ENCODE results near the gene DYNC2H1.

Gene DYNC2H1

DNA sequence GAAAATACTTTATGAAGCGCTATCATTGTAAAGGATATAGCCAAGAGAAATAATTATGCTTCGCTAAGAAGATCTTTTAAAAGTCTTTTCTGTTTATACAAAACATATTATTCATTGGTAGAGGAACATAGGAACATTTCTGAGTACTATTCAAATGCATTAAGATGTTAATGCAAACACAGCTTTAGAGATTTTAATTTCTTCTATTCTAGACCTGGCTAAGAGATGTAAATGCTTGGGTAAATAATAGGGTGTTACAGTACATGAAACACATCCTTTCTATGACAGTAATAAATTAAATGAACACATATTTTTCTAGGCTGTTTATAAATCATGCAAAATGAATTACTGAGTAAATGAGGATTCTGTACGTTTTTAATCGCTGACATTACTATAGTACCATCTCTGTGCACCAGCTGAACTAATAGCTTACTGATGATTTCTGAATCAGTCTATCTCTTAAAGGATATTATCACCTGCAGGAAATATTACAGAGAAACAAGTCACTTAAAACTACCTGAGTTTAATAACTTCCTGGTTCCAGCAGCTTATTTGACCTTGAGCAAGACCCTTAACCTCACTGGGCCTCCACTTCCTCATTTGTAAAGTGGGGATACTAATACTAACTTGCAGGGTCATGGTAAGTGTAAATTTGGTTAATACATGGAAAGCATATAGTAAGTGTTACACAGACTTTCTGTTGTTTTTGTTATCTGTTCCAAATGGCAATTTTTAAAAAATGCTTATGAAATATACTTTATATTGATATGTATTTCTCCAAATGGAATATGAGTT is 344.9 kb downstream of the DYNC2H1 start:
- H3K4me3 ChIP-seq (replicated peaks; ENCODE audit: insufficient read depth, low read length) = no peak overlapping the region
- peak in 1 of 2 experiments; percentile 17 for DNase-seq (ENCODE audit: low read depth in 1 of 2, low spot score in 1 of 2)
- H3K27me3 ChIP-seq (ENCODE audit: insufficient read depth, poor library complexity, severe bottlenecking) = no peaks in the 10 kb centered on the region
- TF ChIP-seq, protein P1, sequence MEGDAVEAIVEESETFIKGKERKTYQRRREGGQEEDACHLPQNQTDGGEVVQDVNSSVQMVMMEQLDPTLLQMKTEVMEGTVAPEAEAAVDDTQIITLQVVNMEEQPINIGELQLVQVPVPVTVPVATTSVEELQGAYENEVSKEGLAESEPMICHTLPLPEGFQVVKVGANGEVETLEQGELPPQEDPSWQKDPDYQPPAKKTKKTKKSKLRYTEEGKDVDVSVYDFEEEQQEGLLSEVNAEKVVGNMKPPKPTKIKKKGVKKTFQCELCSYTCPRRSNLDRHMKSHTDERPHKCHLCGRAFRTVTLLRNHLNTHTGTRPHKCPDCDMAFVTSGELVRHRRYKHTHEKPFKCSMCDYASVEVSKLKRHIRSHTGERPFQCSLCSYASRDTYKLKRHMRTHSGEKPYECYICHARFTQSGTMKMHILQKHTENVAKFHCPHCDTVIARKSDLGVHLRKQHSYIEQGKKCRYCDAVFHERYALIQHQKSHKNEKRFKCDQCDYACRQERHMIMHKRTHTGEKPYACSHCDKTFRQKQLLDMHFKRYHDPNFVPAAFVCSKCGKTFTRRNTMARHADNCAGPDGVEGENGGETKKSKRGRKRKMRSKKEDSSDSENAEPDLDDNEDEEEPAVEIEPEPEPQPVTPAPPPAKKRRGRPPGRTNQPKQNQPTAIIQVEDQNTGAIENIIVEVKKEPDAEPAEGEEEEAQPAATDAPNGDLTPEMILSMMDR (IDR thresholded peaks at IDR 0.05; ENCODE audit: insufficient read depth, low read length) = no peak
- TF ChIP-seq POLR2AphosphoS5 (IDR thresholded peaks at IDR 0.05; ENCODE audit: low read depth) = no peak
- TF ChIP-seq SPI1 (IDR thresholded peaks at IDR 0.05; ENCODE audit: borderline replicate concordance, low read depth) = peak; percentile 83
- TF ChIP-seq, protein P2, sequence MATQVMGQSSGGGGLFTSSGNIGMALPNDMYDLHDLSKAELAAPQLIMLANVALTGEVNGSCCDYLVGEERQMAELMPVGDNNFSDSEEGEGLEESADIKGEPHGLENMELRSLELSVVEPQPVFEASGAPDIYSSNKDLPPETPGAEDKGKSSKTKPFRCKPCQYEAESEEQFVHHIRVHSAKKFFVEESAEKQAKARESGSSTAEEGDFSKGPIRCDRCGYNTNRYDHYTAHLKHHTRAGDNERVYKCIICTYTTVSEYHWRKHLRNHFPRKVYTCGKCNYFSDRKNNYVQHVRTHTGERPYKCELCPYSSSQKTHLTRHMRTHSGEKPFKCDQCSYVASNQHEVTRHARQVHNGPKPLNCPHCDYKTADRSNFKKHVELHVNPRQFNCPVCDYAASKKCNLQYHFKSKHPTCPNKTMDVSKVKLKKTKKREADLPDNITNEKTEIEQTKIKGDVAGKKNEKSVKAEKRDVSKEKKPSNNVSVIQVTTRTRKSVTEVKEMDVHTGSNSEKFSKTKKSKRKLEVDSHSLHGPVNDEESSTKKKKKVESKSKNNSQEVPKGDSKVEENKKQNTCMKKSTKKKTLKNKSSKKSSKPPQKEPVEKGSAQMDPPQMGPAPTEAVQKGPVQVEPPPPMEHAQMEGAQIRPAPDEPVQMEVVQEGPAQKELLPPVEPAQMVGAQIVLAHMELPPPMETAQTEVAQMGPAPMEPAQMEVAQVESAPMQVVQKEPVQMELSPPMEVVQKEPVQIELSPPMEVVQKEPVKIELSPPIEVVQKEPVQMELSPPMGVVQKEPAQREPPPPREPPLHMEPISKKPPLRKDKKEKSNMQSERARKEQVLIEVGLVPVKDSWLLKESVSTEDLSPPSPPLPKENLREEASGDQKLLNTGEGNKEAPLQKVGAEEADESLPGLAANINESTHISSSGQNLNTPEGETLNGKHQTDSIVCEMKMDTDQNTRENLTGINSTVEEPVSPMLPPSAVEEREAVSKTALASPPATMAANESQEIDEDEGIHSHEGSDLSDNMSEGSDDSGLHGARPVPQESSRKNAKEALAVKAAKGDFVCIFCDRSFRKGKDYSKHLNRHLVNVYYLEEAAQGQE (IDR thresholded peaks at IDR 0.05; ENCODE audit: insufficient replicate concordance, low read depth) = no peak
- TF ChIP-seq GABPA (IDR thresholded peaks at IDR 0.05; ENCODE audit: low read depth) = no peak
- no peak overlapping the region for H3K27ac ChIP-seq (replicated peaks)

DNA sequence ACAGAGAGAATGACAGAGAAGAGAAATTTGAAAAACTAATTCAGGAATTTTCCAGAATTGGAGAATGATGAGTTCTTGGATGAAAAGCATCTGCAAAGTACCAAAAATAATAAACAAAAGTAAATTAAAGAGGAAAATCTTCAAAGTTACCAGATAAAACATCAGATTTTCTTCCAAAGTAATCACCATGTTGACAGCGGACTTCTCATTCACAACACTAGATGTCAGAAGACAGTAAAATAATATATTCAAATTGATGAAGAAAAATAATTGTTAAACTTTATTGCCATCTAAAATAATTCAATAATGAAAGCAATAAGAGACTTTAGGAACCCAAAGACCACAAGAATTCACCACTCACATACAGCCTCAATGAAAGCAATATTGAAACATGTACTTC is 355.2 kb downstream of the DYNC2H1 start:
- no peaks in the 10 kb centered on the region for H3K27me3 ChIP-seq (ENCODE audit: insufficient read depth, poor library complexity, severe bottlenecking)
- H3K4me3 ChIP-seq (replicated peaks; ENCODE audit: insufficient read depth, low read length) = no peak overlapping the region
- TF ChIP-seq GABPA (IDR thresholded peaks at IDR 0.05; ENCODE audit: low read depth) (no peak), POLR2AphosphoS5 (IDR thresholded peaks at IDR 0.05; ENCODE audit: low read depth) (no peak), SPI1 (IDR thresholded peaks at IDR 0.05; ENCODE audit: borderline replicate concordance, low read depth) (no peak)
- TF ChIP-seq, protein P1 (IDR thresholded peaks at IDR 0.05; ENCODE audit: insufficient read depth, low read length) = no peak
- TF ChIP-seq, protein P2 (IDR thresholded peaks at IDR 0.05; ENCODE audit: insufficient replicate concordance, low read depth) = no peak
- DNase-seq (ENCODE audit: low read depth in 1 of 2, low spot score in 1 of 2) = no peak
- no peak overlapping the region for H3K27ac ChIP-seq (replicated peaks)

DNA sequence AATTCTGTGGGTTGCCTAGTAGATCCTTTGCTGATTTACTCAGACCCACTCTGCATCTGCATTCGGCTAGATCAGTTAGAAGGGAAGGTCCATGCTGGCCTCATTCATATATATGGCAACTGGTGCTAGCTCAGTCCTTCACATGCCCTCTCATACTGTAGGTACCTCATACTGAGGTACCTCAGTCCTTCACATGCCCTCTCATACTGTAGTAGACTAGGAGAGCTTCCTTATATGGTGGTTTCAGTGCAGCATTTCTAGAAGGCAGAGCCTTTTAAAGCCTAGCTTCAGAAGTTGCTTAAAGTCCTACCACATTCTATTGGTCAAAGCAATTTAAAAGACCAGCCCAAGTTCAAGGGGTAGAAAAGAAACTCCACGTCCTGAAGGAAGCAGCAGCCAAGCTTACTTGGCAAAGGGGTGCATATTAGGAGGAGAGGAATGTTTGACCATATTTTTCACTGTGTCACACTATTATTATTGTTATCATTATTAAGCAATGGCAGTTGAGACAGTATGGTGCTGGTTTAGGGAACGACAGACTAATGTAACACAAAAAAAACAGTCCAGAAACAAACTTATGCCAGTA is 356.4 kb downstream of the DYNC2H1 start:
- DNase-seq (ENCODE audit: low read depth in 1 of 2, low spot score in 1 of 2) = no peak
- Histone ChIP-seq H3K4me3 (replicated peaks; ENCODE audit: insufficient read depth, low read length) (no peak overlapping the region), H3K27me3 (ENCODE audit: insufficient read depth, poor library complexity, severe bottlenecking) (no peaks in the 10 kb centered on the region), H3K27ac (replicated peaks) (no peak overlapping the region)
- TF ChIP-seq GABPA (IDR thresholded peaks at IDR 0.05; ENCODE audit: low read depth) (no peak), SPI1 (IDR thresholded peaks at IDR 0.05; ENCODE audit: borderline replicate concordance, low read depth) (no peak), POLR2AphosphoS5 (IDR thresholded peaks at IDR 0.05; ENCODE audit: low read depth) (no peak)
- TF ChIP-seq, protein P2 (IDR thresholded peaks at IDR 0.05; ENCODE audit: insufficient replicate concordance, low read depth) = no peak
- TF ChIP-seq, protein P1 (IDR thresholded peaks at IDR 0.05; ENCODE audit: insufficient read depth, low read length) = no peak

Measured in HL-60 (cell line).